Muscle of back (tissue), 11 donors: ENCODE results near the gene AVL9. TPM values are rescaled to one million over a fixed set of nuclear protein-coding genes. Genes with fewer than 3 reads are reported as not detected.
A peak's percentile ranks its signal among the peaks of the same experiment; 100 is the strongest.
"Not testable (repeated sequence)": the region's sequence is repeated elsewhere in the genome, so short reads cannot be mapped to it uniquely, and the experiment has no call there.

Source experiments
- DNase-seq, 3 donors: peaks; one replicate each; pipeline versions ENCODE4 v3.0.0 to v3.0.0-alpha.2; 2013
- polyA plus RNA-seq, 10 donors: library from polyadenylated mRNA; unstranded; fragments of 120-200 nt; gene quantifications; one replicate each; pipeline ENCODE4 v1.2.1, GENCODE V29; 2013; ENCODE audit not compliant: insufficient read length in 10 of 10

Gene AVL9
- polyA plus RNA-seq, 10 donors: 10.3 to 19.7 (median 15.1) TPM

DNA sequence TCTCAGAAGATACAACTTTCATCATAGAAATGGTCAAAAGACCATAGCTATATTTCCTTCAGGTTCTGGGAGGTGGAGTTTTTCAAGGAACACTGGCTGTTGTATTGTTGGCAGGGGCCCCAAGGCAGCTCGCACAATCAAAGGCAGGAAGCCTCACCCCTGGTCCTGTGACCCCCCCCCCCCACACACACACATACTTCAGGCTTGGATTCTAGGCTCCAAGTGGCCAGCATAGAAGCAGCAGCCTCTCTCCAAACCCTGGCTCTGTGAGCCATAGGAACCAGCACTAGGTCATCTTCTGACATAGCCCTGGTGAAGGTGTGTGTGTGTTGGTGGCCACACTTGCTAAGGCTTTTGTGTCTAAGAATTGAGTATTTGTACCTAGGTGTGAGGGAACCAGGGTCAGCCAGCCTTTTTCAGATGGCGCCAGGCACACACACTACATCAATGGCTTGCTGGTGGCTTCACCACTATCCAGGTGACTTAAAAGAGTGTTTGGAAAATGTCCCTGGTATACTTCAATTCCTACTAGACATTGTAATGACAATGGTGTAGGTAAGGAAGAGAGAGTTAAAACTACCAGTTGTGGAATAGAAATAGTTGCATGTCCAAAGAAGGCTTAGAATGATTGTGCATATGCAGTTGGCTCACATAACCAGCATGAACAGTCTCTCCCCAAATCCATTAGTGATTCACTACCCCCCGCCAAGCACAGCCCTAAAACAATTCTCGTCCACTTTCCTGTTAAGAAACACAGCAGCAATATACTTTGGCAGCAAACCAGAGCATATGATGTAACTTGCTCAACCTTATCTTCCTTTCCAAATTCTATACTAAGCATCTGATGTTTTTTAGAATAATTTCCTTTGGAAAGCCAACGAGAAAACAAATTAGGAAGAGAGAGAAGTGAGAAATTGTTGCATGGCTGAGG, 91.3 kb downstream of the AVL9 start:
- DNase-seq: peak; percentile 35 to 92 (median 71)

DNA sequence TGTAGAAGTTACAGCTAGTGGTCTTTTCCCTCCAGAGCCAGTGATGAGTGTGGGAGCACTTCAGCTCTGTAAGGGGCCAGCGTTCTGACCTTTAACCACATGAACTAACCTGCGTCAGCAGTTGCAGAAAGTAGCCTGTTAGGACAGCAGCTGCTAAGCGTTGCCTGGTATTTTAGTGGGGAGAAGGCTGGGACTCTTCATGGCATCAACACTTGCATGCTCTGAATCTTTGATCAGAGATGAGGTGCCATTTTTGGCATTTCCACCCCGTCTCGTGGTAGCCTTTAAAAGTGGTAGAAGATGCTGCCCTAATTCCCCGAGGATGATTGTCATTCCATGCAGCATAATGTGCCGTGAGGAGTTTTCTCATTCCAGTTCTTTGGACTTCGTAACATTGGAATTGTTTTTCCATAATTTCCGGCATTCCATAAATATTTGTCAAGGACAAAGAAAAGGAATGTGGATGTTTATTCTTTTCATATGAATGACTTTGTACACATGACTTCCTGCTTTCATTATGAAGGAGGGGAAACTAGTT, 92.2 kb downstream of the AVL9 start:
- DNase-seq: peak in 2 of 3 donors; percentile 37 to 63

DNA sequence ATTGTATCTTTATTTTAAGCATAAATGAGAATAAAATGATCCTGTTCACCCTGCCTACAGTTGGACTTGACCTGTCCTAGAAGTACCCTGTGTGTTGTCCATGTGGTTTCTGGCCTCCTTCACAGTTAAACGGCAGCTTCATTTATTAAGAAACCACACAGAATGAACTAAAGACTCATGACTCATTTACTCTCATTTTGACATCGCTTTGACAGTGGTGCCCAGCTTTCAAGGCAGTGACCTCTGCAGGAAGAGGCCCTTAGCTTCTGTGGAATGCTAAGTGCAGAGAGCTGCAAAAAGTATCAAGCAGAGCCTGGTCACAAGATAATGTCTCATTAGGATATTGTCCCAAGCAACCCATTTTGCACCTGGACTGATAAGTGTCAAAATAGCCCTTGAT, 93.4 kb downstream of the AVL9 start:
- DNase-seq: no peak

DNA sequence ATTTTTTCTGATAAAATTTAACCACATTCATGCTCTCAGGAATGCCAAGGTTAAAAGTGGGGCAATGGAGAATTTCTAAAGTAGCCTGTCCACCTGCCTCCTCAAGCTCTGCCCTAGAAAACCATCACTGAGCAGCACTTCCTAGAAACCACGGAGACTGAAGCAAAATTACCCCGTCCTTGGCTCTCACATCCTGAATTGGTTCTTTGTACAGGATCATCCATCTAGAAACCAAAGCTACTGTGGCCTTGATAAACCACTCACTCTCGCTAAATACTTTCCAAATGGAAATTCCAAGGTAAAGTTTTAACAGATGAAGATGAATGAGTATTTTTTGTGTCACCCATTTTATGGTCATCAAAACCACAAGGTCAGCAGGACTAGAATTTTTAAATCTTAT, 96.6 kb downstream of the AVL9 start:
- no peak for DNase-seq

DNA sequence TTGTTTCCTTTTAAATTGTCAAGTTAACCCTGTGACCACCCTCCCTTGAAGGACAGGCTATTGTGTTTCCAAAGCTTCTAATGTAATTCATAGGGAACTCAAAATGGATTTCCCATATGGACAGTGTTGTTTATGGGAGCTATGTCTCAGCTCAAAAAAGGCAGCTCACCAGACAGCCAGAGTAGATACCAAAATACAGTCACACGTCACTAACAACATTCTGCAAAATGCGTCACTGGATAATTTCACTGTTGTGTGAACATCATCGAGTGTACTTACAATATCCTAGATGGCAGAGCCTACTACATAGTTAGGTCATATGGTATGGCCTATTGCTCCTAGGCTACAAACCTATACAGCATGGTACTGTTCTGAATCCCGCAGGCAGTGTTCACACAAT, 97.4 kb downstream of the AVL9 start:
- no peak for DNase-seq

DNA sequence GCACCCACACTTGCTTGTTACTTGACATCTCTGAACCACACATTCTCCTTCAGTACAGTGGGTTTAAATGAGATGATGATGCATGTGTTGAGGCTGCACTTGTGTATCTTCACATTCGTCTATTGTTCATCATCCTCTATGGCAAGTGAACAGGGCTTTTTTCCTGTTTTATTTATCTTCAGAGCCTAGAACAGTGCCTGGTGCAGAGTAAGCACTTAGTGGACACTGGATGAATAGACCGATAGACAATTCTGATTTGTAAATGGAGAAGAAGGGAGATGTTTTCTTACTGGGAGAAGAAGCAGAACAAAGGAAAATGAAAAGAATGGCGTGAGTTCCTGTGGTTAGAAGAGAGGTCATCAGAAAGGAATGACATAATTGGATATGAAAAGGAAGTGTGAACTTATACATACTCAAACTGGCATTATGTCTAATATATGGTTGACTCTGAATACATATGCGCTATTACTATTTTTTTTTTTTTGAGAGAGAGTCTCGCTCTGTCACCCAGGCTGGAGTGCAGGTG, 99.7 kb downstream of the AVL9 start:
- no peak for DNase-seq

DNA sequence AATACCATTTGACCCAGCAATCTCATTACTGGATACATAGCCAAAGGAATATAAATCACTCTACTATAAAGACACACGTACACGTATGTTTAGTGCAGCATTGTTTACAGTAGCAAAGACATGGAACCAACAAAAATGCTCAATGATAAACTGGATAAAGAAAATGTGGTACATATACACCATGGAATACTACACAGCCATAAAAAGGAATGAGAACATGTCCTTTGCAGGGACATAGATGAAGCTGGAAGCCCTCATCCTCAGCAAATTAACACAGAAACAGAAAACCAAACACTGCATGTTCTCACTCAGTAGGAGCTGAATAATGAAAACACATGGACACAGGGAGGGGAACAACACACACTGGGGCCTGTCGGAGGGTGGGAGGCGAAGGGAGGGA, 105.9 kb downstream of the AVL9 start:
- DNase-seq: not testable (repeated sequence)

DNA sequence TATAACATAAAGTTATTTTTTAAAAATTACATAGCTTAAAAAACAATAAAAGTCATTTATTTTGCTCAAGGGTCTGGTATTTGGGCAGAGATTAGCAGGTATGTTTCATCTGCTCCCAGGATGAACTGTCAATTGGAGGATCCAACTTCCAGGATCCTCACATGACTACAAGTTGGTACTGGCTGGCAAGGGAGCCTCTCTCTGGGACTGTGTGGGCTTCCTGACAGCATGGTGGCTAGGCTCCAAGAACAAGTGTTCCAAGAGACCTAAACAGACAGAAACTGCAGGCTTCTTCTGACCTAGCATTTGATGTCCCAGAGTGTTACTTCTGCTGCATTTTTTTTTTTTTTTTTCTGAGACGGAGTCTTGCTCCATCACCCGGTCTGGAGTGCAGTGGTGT, 107.2 kb downstream of the AVL9 start:
- DNase-seq: no peak

DNA sequence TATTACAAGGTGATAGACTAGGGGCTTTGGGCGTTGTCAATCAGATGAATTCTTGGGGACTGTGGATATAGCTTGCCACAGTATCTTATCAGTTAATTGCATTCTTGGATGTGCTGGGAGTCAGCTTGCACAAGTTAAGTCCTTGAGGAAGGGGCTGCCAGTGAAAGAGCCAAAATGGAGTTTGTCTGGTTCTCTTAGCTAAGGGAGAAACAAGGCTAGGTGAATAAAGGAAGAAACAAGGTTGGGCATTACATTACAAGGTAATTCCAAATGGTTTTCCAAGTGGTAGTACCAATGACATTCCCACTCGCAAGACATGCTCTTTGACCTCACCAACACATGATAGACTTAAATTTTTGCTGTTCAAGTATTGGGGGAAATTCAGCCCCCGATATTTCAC, 108.2 kb downstream of the AVL9 start:
- not testable (repeated sequence) for DNase-seq

DNA sequence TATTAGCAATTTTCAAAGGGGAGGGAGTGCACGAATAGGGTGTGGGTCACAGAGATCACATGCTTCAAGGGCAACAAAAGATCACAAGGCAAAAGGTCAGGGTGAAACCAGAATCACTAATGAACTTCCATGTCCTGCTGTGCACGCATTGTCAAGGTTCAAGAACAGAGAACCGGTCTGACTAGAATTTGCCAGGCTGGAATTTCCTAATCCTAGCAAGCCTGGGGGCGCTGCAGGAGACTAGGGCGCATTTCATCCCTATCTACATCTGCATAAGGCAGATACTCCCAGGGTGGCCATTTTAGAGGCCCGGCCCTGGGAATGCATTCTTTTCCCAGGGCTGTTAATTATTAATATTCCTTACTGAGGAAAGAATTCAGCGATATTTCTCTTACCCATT, 108.8 kb downstream of the AVL9 start:
- not testable (repeated sequence) for DNase-seq

DNA sequence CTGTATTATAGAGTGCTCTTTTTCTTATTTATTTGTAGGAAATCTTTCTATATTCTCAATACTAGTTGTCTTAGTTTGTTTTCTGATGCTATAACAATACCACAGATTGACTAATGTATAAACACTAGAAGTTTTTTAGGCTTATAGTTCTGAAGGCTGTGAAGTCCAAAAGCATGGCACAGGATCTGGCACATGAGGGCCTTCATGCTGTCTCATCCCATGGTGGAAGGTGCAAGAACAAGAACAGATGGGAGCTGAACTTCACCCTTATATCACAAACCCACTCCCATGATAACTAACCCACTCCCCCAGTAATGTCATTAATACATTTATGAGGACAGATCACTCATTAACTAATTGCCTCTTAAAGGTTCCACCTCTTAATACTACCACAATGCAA, 109.7 kb downstream of the AVL9 start:
- DNase-seq: no peak

DNA sequence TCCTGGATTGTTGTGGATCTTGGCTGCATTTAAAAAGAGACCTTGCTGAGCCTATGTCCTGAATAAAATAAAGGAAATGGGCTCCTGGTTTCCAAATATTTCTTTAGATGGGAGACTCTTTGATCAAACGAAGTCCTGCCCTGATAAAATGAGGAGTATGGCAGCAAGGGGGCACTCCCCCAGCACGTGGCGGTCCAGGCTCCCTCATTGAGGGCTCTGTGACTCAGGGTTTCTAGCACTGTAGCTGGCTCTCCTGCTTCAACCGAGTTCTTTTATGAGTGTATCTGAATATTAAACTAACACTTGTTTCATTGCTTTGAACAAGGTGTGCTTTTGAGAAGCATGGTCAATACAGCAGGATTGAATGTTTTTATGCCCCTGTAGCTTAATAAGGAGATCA, 114.2 kb downstream of the AVL9 start:
- no peak for DNase-seq

DNA sequence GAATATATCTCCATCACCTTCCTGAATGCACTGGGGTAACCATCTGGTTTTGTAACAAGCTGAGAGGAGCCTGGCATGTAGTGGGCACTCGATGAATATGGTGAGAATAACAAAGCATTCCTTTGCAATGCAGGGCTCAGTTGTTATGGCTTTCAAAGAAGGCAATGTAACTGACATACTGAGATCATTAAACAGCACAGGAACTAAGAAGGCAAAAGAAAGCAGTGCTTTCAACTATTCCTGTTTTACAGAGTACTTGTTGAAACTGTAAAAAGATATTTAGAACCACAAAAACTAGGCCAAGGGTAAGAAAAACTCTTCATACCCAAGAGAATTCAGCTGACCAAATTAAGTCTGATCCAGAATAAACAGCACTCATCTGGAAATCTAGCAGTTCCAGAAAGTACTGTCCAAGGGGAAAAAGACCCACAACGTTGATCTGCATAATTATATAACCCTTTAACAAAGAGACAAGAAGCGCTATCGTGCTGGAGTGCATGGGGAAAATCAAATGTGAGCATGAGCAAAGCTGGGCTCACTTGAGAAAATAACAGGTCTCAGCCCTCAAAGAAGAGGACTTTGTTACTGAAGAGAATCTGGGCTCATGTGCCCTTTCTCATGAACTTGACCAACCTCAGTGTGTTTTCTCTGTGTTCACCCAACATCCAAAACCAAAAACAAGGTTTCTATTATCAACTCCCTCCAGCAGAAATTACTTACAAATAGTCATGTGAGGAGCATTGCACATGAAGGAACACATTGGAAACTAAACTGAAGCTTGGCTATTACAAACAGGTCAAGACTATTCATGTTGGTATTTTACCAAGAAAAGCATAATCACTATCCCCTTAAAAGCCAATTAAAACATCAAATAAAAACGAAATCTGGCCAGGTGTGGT, 116.2 kb downstream of the AVL9 start:
- DNase-seq: peak in 2 of 3 donors; percentile 27 to 65

DNA sequence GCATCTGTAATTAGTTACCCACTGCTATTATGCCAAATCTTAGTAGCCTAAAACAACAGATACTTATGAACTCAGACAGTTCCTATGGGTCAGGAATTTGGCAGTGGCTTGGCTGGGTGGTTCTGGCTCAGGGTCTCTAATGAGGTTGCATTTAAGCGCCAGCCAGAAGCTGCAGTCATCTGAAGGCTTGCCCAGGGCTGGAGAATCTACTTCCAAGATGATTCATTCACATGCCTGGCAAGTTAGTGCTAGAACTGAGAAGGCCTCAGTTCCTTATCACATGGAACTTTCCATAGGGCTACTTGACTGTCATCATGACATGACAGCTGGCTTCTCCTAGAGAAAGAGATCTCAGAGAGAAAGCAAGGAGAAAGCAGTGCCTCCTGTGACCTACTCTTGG, 121.3 kb downstream of the AVL9 start:
- DNase-seq: peak in 2 of 3 donors; percentile 2 to 10

DNA sequence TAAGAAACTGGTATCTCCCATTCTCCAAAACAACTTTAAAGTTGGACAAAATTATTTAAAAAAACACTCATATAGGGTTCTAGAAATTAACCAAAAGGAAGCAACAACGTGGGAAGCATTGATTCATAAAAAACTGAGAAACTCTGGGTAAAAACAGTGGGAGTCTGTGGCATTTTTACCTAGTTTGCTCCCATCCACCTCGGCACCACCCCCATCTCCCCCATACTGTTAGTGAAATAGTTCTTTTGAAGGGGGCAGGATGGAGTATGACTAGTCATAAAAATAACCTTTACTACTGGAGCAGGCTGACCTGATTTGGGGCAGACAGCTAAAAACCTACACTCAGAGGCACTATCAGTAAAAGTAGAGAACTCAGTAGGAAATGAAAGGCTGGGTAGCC, 123.2 kb downstream of the AVL9 start:
- DNase-seq: no peak

DNA sequence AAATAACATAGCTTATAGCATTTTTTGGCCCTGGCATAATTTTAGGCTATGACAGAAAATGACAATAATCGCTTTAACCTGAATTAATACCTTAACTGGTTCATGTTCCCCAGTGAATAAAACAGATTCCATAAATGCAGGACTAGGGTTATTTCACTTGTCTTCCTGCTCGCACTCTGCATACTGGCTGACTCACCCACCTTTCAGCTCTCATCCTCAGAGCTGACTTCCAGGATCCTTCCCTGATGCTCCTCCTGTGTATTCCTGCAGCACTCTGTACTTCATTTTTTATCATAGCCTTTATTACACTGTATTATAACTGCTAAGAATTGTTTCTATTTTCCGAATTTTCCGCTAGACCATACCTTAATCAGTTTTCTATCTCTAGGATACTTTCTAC, 123.7 kb downstream of the AVL9 start:
- DNase-seq: no peak

DNA sequence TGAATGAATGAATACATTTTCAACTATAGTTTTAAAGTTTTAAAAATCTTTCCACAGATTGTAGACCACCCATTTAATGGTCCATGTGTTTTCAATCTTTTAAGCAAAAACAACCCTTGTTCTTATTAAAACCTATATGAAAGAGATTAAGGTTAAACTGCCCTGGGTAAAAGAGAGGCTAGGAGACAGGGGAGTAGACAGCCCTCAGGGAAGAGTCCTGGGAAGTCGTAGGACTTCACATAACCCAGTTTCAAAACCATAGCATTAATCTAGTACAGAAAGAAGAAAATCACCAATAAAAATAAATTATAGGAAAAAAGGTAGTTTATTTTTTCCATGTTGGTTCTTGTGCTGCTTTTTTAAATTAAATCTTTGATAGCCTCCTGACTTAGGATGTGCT, 124.1 kb downstream of the AVL9 start:
- not testable (repeated sequence) for DNase-seq

DNA sequence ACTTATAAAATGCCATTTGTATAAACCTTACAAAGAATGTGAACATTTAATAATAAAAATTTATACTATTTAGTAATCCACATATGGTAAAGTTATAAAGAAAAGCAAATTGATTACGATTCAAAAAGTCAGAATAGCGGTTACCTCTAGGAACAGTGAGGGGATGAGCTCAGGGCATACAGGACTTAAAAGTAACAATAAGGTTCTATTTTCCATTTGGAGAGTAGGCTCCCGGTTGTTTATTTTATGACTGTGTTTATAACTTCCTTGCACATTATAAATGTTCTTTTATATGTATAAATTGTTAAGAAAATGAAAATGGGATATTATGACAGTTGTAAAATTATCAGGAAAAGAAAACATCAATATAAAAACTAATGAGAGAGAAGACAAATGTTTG, 135.7 kb downstream of the AVL9 start:
- no peak for DNase-seq

DNA sequence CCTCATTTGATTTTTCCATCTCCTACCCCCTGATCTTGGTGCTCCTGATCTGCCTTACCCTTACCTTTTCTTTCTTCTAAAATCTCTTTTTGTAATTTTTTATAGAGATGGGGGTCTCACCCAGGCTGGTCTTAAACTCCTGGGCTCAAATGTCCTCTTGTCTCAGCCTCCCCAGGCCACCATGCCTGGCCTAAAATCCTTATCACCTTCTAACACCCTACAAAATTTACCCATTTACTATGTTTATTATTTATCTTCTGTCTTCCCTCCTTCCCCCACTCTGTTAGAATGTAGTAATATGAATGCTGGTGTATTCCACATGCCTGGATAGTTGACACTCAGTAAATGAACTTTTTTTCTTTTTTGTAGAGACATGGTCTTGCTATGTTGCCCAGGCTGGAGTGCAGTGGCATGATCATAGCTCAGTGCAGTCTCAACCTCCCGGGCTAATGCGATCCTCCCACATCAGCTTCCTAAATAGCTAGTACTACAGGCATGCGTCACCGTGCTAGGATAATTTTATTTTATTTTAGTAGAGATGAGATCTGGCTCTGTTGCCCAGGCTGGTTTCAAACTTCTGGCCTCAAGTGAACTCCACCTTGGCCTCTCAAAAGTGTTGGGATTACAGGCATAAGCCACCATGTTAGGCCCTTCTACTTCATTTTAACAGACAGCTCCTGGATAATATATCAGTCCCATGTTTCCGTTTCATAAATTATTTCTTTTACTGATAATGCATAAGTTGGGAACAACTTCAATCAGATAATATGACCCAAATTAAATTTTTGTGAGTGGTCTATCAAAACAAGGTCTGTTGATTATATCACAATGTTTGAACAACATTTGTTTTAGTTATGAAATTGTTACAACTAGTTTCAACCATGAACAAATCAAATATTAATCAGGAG, 136.6 kb downstream of the AVL9 start:
- not testable (repeated sequence) for DNase-seq

DNA sequence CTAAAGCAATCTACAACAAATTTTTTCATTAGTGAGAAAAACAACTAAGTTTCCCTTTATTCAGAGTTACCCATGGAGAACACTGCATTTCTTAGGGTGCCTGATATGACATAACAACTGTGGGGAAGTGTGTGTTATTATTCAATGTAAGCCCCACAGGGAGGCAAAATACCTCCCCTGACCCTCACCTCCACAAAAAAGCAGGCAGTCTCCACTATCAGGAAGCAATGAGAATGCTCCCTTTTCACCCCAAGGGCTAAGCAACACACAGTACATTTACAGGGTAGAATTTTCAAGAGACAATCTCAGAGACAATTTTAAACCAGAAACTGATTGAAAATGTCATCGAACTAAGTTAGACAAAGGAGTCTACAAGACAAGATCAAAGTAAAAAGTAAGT, 138.2 kb downstream of the AVL9 start:
- DNase-seq: not testable (repeated sequence)

DNA sequence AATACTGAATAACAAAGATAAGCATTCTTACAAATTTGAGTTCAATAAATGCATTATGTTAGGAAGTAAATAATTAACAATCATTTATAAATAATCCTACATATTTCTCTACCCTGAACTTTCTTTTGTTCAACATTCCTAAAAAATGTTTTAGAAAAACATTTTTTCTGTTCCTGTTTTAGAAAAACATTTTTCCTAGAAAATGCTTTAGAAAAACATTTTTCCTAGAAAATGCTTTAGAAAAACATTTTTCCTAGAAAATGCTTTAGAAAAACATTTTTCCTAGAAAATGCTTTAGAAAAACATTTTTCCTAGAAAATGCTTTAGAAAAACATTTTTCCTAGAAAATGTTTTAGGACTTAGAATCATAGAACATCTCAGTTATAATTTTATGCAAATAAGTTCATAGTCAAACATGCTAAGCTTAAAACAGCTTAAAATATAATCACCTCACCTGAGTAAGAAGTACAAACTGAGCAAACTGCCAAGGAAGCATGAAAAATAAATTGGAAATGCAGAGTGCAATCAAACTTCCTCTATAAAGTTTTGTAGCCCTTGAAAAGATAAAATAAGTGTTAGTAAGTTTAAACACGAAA, 139.6 kb downstream of the AVL9 start:
- DNase-seq: not testable (repeated sequence)
